ENCODE results near the gene RASGEF1B. TPM values are rescaled to one million over a fixed set of nuclear protein-coding genes. Genes with fewer than 3 reads are reported as not detected.

The RASGEF1B gene
- total and polyA plus RNA-seq, 2 of the 4 experiments (the other 2 are of a cell fraction): 0.09 to 0.36 TPM

DNA sequence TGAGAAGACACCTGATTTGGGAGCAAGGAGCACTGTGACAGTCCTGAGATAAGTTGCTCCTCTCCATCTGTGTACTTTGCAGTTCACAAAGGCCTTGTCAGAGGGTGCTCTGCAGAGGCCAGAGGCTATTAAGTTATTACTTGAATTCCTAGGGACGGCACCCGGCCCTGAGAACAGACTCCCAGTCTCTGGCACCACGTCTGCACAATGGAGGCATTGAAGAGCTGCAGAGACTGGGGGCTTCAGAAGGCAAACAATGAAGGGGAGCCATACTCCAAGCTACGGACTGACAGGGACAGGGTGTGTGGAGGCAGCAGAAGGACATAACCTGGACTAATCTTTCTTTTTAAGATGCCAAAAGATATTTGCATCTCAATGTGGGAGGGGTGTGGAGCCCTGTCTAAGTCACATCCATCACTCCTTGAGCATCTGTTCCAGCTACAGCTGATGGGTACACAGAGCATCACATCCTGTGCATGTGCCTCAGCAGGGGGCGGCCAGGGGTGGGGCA is 11.5 kb downstream of the RASGEF1B start:
- no CpG with 5 or more reads among the region's 5 CpGs for WGBS, 2 experiments (ENCODE audit: extremely low coverage in 2 of 2, insufficient read length in 1 of 2)
- no peak overlapping the region for H4K8ac ChIP-seq (ENCODE audit: low read depth in 2 of 2, low read length in 2 of 2)
- no peaks in the 10 kb centered on the region for H3K9me1 ChIP-seq (ENCODE audit: insufficient read depth, low read length)
- H3K4me1 ChIP-seq (ENCODE audit: control insufficient read depth, insufficient read depth, low read length): peaks cover 2% of the 10 kb centered on the region; the same call in 1 of the 2 replicates
- no peaks in the 10 kb centered on the region for H4K20me1 ChIP-seq (ENCODE audit: insufficient read depth, low read length)
- no peak overlapping the region for H3K18ac ChIP-seq (ENCODE audit: low read depth, low read length)
- H2AFZ ChIP-seq (replicated peaks; ENCODE audit: low read length, poor library complexity): no peak overlapping the region
- no peak overlapping the region for H3K56ac ChIP-seq (ENCODE audit: extremely low read depth, insufficient read depth, low read length)
- no peak overlapping the region for H3K4me3 ChIP-seq (ENCODE audit: insufficient read depth, low read depth, low read length)
- H2AK9ac ChIP-seq (replicated peaks; ENCODE audit: low read depth, low read length, poor library complexity): no peak overlapping the region
- CTCF ChIA-PET: no interaction called here
- no peak overlapping the region for H3K23ac ChIP-seq (ENCODE audit: low read depth, low read length)
- DNase-seq (no peak), ATAC-seq (ENCODE audit: low read depth) (no peak)
- no peak overlapping the region for H3K14ac ChIP-seq (replicated peaks; ENCODE audit: low read depth, low read length)
- H4K91ac ChIP-seq (ENCODE audit: insufficient read depth, low read depth, low read length): no peak overlapping the region
- no peak overlapping the region for H4K5ac ChIP-seq (ENCODE audit: low read depth, low read length)
- no peak overlapping the region for H3K4me2 ChIP-seq (ENCODE audit: low read depth, low read length)
- H3K4ac ChIP-seq (ENCODE audit: low read depth, low read length): no peak overlapping the region
- POLR2A ChIA-PET (ENCODE audit: unreplicated experiment): no interaction called here
- H2BK15ac ChIP-seq (ENCODE audit: low read depth, low read length): no peak overlapping the region
- no peaks in the 10 kb centered on the region for H3K9me3 ChIP-seq (ENCODE audit: control insufficient read depth, insufficient read depth, low read length)
- intact Hi-C loops (cut with micrococcal nuclease): no loop called here
- no peaks in the 10 kb centered on the region for H3K79me1 ChIP-seq (ENCODE audit: low read depth in 1 of 2, low read length in 2 of 2)
- no peak overlapping the region for H2BK120ac ChIP-seq (ENCODE audit: low read depth, low read length)
- dilution Hi-C loops (cut with HindIII; ENCODE audit: low sequenced_read_pairs, unreplicated experiment): no loop called here
- H2BK20ac ChIP-seq (ENCODE audit: low read depth, low read length): no peak overlapping the region
- no TSS peak for BruUV-seq (replicated peaks)
- H3K9ac ChIP-seq (ENCODE audit: low read depth, low read length): no peak overlapping the region
- H2BK5ac ChIP-seq (ENCODE audit: low read depth, low read length, poor library complexity, severe bottlenecking): no peak overlapping the region
- in situ Hi-C loops (cut with MboI; ENCODE audit: low sequenced_read_pairs): no loop called here
- TF ChIP-seq NFE2L2 (IDR thresholded peaks at IDR 0.05; ENCODE audit: low read depth, low read length): no peak
- TF ChIP-seq, protein P1, sequence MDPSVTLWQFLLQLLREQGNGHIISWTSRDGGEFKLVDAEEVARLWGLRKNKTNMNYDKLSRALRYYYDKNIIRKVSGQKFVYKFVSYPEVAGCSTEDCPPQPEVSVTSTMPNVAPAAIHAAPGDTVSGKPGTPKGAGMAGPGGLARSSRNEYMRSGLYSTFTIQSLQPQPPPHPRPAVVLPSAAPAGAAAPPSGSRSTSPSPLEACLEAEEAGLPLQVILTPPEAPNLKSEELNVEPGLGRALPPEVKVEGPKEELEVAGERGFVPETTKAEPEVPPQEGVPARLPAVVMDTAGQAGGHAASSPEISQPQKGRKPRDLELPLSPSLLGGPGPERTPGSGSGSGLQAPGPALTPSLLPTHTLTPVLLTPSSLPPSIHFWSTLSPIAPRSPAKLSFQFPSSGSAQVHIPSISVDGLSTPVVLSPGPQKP (IDR thresholded peaks at IDR 0.05; ENCODE audit: borderline replicate concordance, low read depth, low read length): no peak
- no peak for TF ChIP-seq MAZ (IDR thresholded peaks at IDR 0.05; ENCODE audit: borderline replicate concordance, low read depth, low read length)
- TF ChIP-seq POLR2A (IDR thresholded peaks at IDR 0.05; ENCODE audit: low read depth, low read length): no peak
- TF ChIP-seq MAFK (IDR thresholded peaks at IDR 0.05; ENCODE audit: low read depth, low read length): no peak
- H2AK5ac ChIP-seq (ENCODE audit: low read depth, low read length): no peak overlapping the region
- no peak overlapping the region for H3K27ac ChIP-seq (ENCODE audit: insufficient read depth, low read length)
- H3K36me3 ChIP-seq (ENCODE audit: control insufficient read depth, insufficient read depth, low read length): peaks cover 2% of the 10 kb centered on the region; the same call in 1 of the 2 replicates
- H3K27me3 ChIP-seq (ENCODE audit: control insufficient read depth, insufficient read depth, low read length): peaks cover 7% of the 10 kb centered on the region; the same call in 1 of the 2 replicates

Data from IMR-90 (cell line).